PC-3 (cell line): Measurements from ENCODE around the gene RPL36. TPM values are rescaled to one million over a fixed set of nuclear protein-coding genes. Genes with fewer than 3 reads are reported as not detected.

Source experiments
- ATAC-seq: fragments of 200-7000 bp; cut with Tn5 transposase; 2 replicates; pipeline ENCODE4 v1.9.1; 2020; ENCODE audit warnings: mild to moderate bottlenecking, moderate library complexity
- BruUV-seq: library from RNA; stranded (reverse); fragments of 400-500 nt; replicated peaks from 2 replicates; lab custom pipeline; 2021; lab: Mats Ljungman, UMichigan
- CTCF ChIA-PET: fragments of 300-600 bp; sonication (Branson Sonifier 250); formaldehyde crosslinking; loops from one replicate; lab custom pipeline; 2022; ENCODE audit warnings: antibody characterized with exemption; lab: Charles Lee
- POLR2A ChIA-PET: fragments of 300-600 bp; sonication (Branson Sonifier 250); formaldehyde crosslinking; loops from one replicate; lab custom pipeline; 2022; ENCODE audit warnings: antibody characterized with exemption; ENCODE audit not compliant: unreplicated experiment; lab: Charles Lee
- DNase-seq: peaks from one replicate; pipeline ENCODE4 v3.0.0-alpha.2; 2015
- H2AFZ ChIP-seq: fragments of 300-600 bp; sonication (generic); 2 replicates; pipeline ENCODE4 v1.6.0; 2016; ENCODE audit warnings: antibody characterized with exemption, low read length
- H3F3A ChIP-seq: fragments of 300-600 bp; sonication (generic); one replicate; pipeline ENCODE4 v1.6.0; 2017; ENCODE audit warnings: antibody characterized with exemption, low read length, control low read depth, mild to moderate bottlenecking; ENCODE audit not compliant: unreplicated experiment
- H3K27ac ChIP-seq: fragments of 300-600 bp; sonication (generic); 2 replicates; pipeline ENCODE4 v1.5.1; 2016; ENCODE audit warnings: mild to moderate bottlenecking, low read length
- H3K27me3 ChIP-seq: fragments of 300-600 bp; sonication (generic); 2 replicates; pipeline ENCODE4 v1.6.1; 2016; ENCODE audit warnings: low read length, mixed read lengths
- H3K36me3 ChIP-seq: fragments of 300-600 bp; sonication (generic); 2 replicates; pipeline ENCODE4 v1.6.1; 2016; ENCODE audit warnings: low read depth, mixed run types, low read length, mixed read lengths
- H3K4me1 ChIP-seq: fragments of 300-600 bp; sonication (generic); 2 replicates; pipeline ENCODE4 v1.5.1; 2016; ENCODE audit warnings: low read length; ENCODE audit not compliant: insufficient read depth
- H3K4me2 ChIP-seq: fragments of 300-600 bp; sonication (generic); 2 replicates; pipeline ENCODE4 v1.6.0; 2016; ENCODE audit warnings: low read length
- H3K4me3 ChIP-seq: fragments of 300-600 bp; sonication (generic); 2 replicates; pipeline ENCODE4 v1.5.1; 2016; ENCODE audit warnings: mild to moderate bottlenecking, low read length, mixed read lengths
- H3K79me2 ChIP-seq: fragments of 300-600 bp; sonication (generic); 2 replicates; pipeline ENCODE4 v1.6.1; 2017; ENCODE audit warnings: low read length, mixed read lengths
- H3K9ac ChIP-seq: fragments of 300-600 bp; sonication (generic); 2 replicates; pipeline ENCODE4 v1.6.0; 2016; ENCODE audit warnings: mild to moderate bottlenecking, low read length
- H3K9me2 ChIP-seq: fragments of 300-600 bp; sonication (generic); replicated peaks from 2 replicates; pipeline ENCODE4 v1.6.1; 2016; ENCODE audit warnings: mixed run types, low read length, mixed read lengths
- H3K9me3 ChIP-seq: fragments of 300-600 bp; sonication (generic); 2 replicates; pipeline ENCODE4 v1.6.1; 2016; ENCODE audit warnings: low read length, mixed read lengths
- H4K20me1 ChIP-seq: fragments of 300-600 bp; sonication (generic); 2 replicates; pipeline ENCODE4 v1.6.1; 2016; ENCODE audit warnings: low read length, mixed read lengths
- EZH2 ChIP-seq: fragments of 300-600 bp; sonication (generic); IDR thresholded peaks from one replicate; pipeline ENCODE4 v1.6.1; 2017; ENCODE audit warnings: antibody characterized with exemption, mild to moderate bottlenecking, low read length; ENCODE audit not compliant: unreplicated experiment
- EZH2phosphoT487 ChIP-seq: fragments of 300-600 bp; sonication (generic); IDR thresholded peaks from 2 replicates; pipeline ENCODE4 v1.6.1; 2018; ENCODE audit warnings: mild to moderate bottlenecking, antibody characterized with exemption, low read length, borderline replicate concordance
- intact Hi-C: fragments of 100-400 bp; cut with micrococcal nuclease; formaldehyde crosslinking; loops from 2 replicates; pipeline ENCODE4 v1.9.0; 2023
- total RNA-seq: library from RNA; depleted of rRNA; stranded (reverse); fragments of >200 nt; gene quantifications from 2 replicates; pipeline ENCODE4 v1.2.3, GENCODE V29; 2014
- TF ChIP-seq, protein P1 (sequence below): fragments of 300-600 bp; sonication (generic); conservative IDR thresholded peaks from 2 replicates; pipeline ENCODE4 v1.5.1; 2017; ENCODE audit warnings: antibody characterized with exemption, low read depth, mild to moderate bottlenecking, low read length

Gene RPL36
- total RNA-seq, 1 experiment from 2014 or later, result 2,470 TPM

DNA sequence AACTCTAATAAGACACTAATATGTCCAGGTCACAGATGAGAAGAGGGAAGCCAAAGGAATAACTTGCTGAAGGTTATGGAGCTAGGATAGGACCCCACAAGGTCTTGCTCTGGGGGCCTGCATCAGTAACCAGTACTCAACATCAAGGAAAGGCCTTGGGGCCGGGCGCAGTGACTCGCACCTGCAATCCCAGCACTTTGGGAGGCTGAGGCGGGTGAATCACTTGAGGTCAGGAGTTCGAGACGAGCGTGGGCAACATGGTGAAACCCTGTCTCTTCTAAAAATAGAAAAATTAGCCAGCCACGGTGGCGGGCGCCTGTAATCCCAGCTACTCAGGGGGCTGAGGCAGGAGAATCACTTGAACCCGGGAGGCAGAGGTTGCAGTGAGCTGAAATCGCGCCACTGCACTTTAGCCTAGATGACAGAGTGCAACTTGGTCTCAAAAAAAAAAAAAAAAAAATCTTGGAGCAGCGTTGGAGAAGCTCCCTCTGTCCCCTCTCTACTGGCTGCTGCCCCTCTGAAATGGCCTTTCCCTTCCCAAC is 28.0 kb downstream of the RPL36 start:
- ChIA-PET POLR2A (no interaction called here), CTCF (interaction anchor here (1.2 kb wide), 1 partner anchor 28 kb away, joined by 8 read pairs; the partner anchor contains the start of gene RPL36)
- ATAC-seq (no peak), DNase-seq (no peak)
- H3K27ac ChIP-seq, result peak overlapping the region; percentile 93
- TF ChIP-seq, protein P1, sequence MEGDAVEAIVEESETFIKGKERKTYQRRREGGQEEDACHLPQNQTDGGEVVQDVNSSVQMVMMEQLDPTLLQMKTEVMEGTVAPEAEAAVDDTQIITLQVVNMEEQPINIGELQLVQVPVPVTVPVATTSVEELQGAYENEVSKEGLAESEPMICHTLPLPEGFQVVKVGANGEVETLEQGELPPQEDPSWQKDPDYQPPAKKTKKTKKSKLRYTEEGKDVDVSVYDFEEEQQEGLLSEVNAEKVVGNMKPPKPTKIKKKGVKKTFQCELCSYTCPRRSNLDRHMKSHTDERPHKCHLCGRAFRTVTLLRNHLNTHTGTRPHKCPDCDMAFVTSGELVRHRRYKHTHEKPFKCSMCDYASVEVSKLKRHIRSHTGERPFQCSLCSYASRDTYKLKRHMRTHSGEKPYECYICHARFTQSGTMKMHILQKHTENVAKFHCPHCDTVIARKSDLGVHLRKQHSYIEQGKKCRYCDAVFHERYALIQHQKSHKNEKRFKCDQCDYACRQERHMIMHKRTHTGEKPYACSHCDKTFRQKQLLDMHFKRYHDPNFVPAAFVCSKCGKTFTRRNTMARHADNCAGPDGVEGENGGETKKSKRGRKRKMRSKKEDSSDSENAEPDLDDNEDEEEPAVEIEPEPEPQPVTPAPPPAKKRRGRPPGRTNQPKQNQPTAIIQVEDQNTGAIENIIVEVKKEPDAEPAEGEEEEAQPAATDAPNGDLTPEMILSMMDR, result no peak
- TF ChIP-seq EZH2phosphoT487, result no peak
- no peak for TF ChIP-seq EZH2
- intact Hi-C loops, result no loop called here
- H3K79me2 ChIP-seq, result peaks cover 62% of the 10 kb centered on the region
- H3K4me1 ChIP-seq, result peaks cover 18% of the 10 kb centered on the region
- no peaks in the 10 kb centered on the region for H3K9me2 ChIP-seq
- H3K9ac ChIP-seq, result peak overlapping the region; percentile 95
- peaks cover 25% of the 10 kb centered on the region for H4K20me1 ChIP-seq
- peak overlapping the region; percentile 84 for H3K4me2 ChIP-seq
- H3K27me3 ChIP-seq, result no peaks in the 10 kb centered on the region
- H3K4me3 ChIP-seq, result peak overlapping the region; percentile 95
- H3F3A ChIP-seq, result no peaks in the 10 kb centered on the region
- no peaks in the 10 kb centered on the region for H3K9me3 ChIP-seq
- no peak overlapping the region for H2AFZ ChIP-seq
- H3K36me3 ChIP-seq, result peaks cover 21% of the 10 kb centered on the region
- BruUV-seq, result no TSS peak

DNA sequence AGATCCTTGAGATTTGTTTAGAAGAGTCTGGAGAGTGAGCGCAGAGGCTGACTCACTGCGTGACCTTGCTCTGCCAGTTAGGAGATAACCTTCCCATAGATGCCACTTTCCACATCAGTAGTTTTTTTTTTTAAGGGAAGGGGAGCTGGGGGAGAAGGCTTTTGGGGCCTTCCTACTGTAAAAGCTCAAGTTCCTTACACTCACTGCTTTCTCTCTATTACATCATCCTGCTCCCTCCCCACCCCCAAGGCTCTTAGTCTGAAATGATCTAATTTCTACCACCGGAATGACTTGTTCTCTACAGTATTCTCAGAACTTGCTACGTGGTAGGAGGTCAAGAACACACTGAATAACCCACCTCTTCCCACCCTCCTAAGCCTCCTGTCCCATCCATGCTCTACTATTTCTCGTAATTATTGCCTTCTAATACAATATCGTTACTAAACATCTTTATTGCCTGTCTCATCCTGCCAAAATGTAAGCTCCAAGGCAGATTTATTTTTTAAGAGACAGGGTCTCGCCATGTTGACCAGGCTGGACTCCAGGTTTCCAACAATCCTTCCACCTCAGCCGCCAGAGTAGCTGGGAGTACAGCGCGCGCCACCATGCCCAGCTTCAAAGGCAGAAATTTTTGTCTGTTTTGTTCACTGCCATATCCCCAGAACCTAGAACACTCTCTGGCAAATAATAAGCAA is 28.6 kb downstream of the RPL36 start:
- Histone ChIP-seq H3K9me3 (no peaks in the 10 kb centered on the region), H3F3A (no peaks in the 10 kb centered on the region), H3K27ac (peak overlapping the region; percentile 93), H3K9ac (peak overlapping the region; percentile 95), H3K9me2 (no peaks in the 10 kb centered on the region), H3K36me3 (peaks cover 15% of the 10 kb centered on the region), H3K4me1 (peaks cover 18% of the 10 kb centered on the region), H3K79me2 (peaks cover 57% of the 10 kb centered on the region), H3K4me2 (peak overlapping the region; percentile 84), H3K27me3 (no peaks in the 10 kb centered on the region), H3K4me3 (peak overlapping the region; percentile 95), H4K20me1 (peaks cover 25% of the 10 kb centered on the region), H2AFZ (no peak overlapping the region)
- TF ChIP-seq EZH2phosphoT487 (no peak), EZH2 (no peak)
- TF ChIP-seq, protein P1, result no peak
- ChIA-PET CTCF (interaction anchor here (1.2 kb wide), 1 partner anchor 29 kb away, joined by 8 read pairs; the partner anchor contains the start of gene RPL36), POLR2A (interaction anchor here (0.5 to 0.6 kb wide), 3 partner anchors 32 to 272 kb away, joined by 3 to 5 read pairs (median 3); no protein-coding TSS in a partner anchor)
- DNase-seq, result peak; percentile 67
- TSS peak; percentile 99 for BruUV-seq
- peak; percentile 11 for ATAC-seq
- intact Hi-C loops, result no loop called here
